K562 (cell line): ENCODE data around the gene HSPA1B. TPM values are rescaled to one million over a fixed set of nuclear protein-coding genes. Genes with fewer than 3 reads are reported as not detected.

Experiments used
- ARHGAP35 ChIP-seq: fragments of 450-650 bp; IDR thresholded peaks from 2 replicates; pipeline ENCODE4 v1.6.1; 2018; ENCODE audit not compliant: partially characterized antibody
- EZH2 ChIP-seq: IDR thresholded peaks from 2 replicates; pipeline ENCODE4 v1.6.1; 2012; ENCODE audit warnings: low read depth, mild to moderate bottlenecking, inconsistent platforms, low read length, borderline replicate concordance
- GATAD2B ChIP-seq: fragments of 450-650 bp; IDR thresholded peaks from 2 replicates; pipeline ENCODE4 v1.6.1; 2017; ENCODE audit warnings: mild to moderate bottlenecking, borderline replicate concordance
- LARP7 ChIP-seq: fragments of 450-650 bp; IDR thresholded peaks from 2 replicates; pipeline ENCODE4 v1.6.1; 2016
- MCM3 ChIP-seq: fragments of 450-650 bp; IDR thresholded peaks from 2 replicates; pipeline ENCODE4 v1.6.1; 2016
- MTA1 ChIP-seq: fragments of 450-650 bp; IDR thresholded peaks from 2 replicates; pipeline ENCODE4 v1.6.1; 2017; ENCODE audit warnings: borderline replicate concordance
- NR2C1 ChIP-seq, 2 experiments: fragments of 450-650 bp; IDR thresholded peaks; 2 replicates each; pipeline ENCODE4 v1.6.1; 2017; ENCODE audit warnings: mild to moderate bottlenecking in 2 of 2, antibody characterized with exemption in 1 of 2, inconsistent platforms in 1 of 2, missing compliant biosample characterization in 1 of 2, missing genetic modification characterization in 1 of 2
- SMAD4 ChIP-seq: fragments of 250-450 bp; sonication (Bioruptor Pico); conservative IDR thresholded peaks from 2 replicates; pipeline ENCODE4 v1.8.0; 2021; ENCODE audit warnings: inconsistent platforms, mild to moderate bottlenecking, moderate library complexity
- SREBF1 ChIP-seq: fragments of 150-350 bp; IDR thresholded peaks from 2 replicates; pipeline ENCODE4 v1.6.1; 2014; ENCODE audit warnings: antibody characterized with exemption, low read depth, low read length, borderline replicate concordance
- TARDBP ChIP-seq: fragments of 450-650 bp; IDR thresholded peaks from 2 replicates; pipeline ENCODE4 v1.6.1; 2016
- TGIF2 ChIP-seq: sonication (generic); formaldehyde crosslinking; IDR thresholded peaks from 2 replicates; pipeline ENCODE4 v1.8.1; 2022; ENCODE audit warnings: mild to moderate bottlenecking, missing genetic modification reagents, moderate library complexity
- U2AF2 ChIP-seq: fragments of 200-400 bp; formaldehyde crosslinking; optimal IDR thresholded peaks from 2 replicates; pipeline ENCODE3; 2017; ENCODE audit warnings: low read depth, mild to moderate bottlenecking, low read length
- XRCC4 ChIP-seq: IDR thresholded peaks from one replicate; pipeline ENCODE4 v1.6.1; 2011; ENCODE audit not compliant: insufficient read depth, insufficient read length; ENCODE audit errors: extremely low read depth
- ZNF184 ChIP-seq: sonication (generic); formaldehyde crosslinking; IDR thresholded peaks from 2 replicates; pipeline ENCODE4 v1.5.0; 2020; ENCODE audit warnings: missing genetic modification reagents
- polyA plus RNA-seq, 8 experiments: library from polyadenylated mRNA; depleted of rRNA in 4 of 8; stranded (reverse) in 5 of 8; unstranded in 3 of 8; fragments of >200 nt; fragmentation: Nextera tagmentation in 2 of 8; fragmentation: Illumina TruSeq in 1 of 8; extraction: Ambion mirVana in 2 of 8; extraction: Trizol in 1 of 8; gene quantifications; 2 replicates each; pipeline versions ENCODE4 v1.2.1 to v1.2.3, GENCODE V29; 2011 to 2014; ENCODE audit warnings: inconsistent platforms in 1 of 8, missing spikeins in 1 of 8
- total RNA-seq, 7 experiments: library from RNA; depleted of rRNA in 6 of 7; stranded (reverse); fragments of >200 nt in 6 of 7; fragmentation: Illumina TruSeq in 2 of 7; extraction: Trizol in 2 of 7; gene quantifications; 2 replicates each; pipeline versions ENCODE4 v1.2.1 to v1.2.3, GENCODE V29; 2011 to 2021; ENCODE audit warnings: low replicate concordance in 1 of 7
- TF ChIP-seq, protein P1 (sequence below): sonication (generic); formaldehyde crosslinking; IDR thresholded peaks from 2 replicates; pipeline ENCODE4 v1.8.1; 2023; ENCODE audit warnings: mild to moderate bottlenecking, missing genetic modification reagents, moderate library complexity
- TF ChIP-seq, protein P2 (sequence below), 2 experiments: IDR thresholded peaks in 1 of 2; conservative IDR thresholded peaks in 1 of 2; 2 replicates each; pipeline ENCODE4 v1.6.1; 2016; ENCODE audit warnings: low read depth in 2 of 2, mild to moderate bottlenecking in 1 of 2, missing compliant biosample characterization in 1 of 2, missing genetic modification characterization in 1 of 2, moderate library complexity in 1 of 2
- TF ChIP-seq, protein P3 (sequence below), 2 experiments: fragments of 150-350 bp in 1 of 2; IDR thresholded peaks; 2 replicates each; pipeline ENCODE4 v1.6.1; 2012 to 2016; ENCODE audit warnings: low read depth in 2 of 2, low read length in 2 of 2, mild to moderate bottlenecking in 1 of 2, moderate library complexity in 1 of 2
- TF ChIP-seq, protein P4 (sequence below): fragments of 450-650 bp; formaldehyde crosslinking; conservative IDR thresholded peaks from 2 replicates; pipeline ENCODE4 v1.4.0; 2022; ENCODE audit warnings: mild to moderate bottlenecking, missing genetic modification characterization

HSPA1B gene
- total and polyA plus RNA-seq, 9 of the 15 experiments (the other 6 are each of a cell fraction or from before 2014, with no cell fraction given) = 0.27 to 227 (median 51.2) TPM

DNA sequence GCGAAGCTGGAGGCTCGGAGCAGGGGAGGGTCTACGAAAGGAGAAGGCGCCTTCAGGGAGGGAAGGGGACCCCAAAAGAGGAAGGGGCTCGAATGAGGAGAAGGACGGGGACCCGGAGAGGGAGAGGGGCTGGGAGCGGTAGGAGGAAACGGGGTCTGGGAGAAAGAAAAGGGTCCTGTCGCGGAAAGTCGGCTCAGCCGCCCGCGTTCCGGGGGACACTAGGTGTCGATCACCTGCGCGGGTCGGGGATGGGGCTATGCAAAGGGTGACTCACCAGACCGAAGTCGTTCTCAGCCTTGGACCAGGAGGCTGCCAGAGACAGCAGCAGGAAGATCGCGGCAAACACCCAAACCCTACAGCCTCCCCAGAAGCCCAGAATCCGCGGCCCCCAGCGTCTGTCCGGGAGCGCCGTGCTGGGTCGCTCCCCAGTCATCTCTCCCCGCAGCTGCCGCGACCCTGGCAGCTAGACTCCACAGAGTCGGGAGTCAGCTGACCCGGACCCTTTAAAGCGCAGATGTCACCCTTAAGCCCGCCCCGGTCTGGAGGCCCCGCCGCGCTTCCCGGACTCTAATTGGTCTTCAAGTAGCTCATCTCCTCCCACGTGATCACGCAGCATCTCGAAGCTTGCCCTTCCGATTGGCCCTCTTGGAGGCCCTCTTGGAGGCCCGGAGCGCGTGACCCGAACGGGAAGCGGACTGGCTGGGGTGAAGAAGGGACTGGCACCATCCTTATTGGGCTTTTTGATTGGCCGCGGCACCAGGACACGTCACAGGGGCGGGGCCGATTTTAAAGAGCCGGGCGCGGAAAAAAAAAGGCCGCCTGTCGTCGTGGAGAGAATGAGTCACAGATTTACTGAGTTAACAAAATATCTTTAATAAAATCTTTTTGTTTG lies 35.1 kb downstream of the HSPA1B start, which contains the start of gene NEU1 (continued):
- peak; percentile 73 for TF ChIP-seq SMAD4 (CRISPR knock-in tag)
- peak; percentile 99 for TF ChIP-seq TGIF2
- TF ChIP-seq SREBF1 = peak; percentile 94
- peak; percentile 87; the same call in 1 of the 2 replicates for TF ChIP-seq LARP7
- TF ChIP-seq ARHGAP35 = peak; percentile 80
- no peak for TF ChIP-seq XRCC4
- TF ChIP-seq MTA1 = 0 out of 2 replicates have a peak, but pooled peaks have one; percentile 64
- TF ChIP-seq, protein P1, sequence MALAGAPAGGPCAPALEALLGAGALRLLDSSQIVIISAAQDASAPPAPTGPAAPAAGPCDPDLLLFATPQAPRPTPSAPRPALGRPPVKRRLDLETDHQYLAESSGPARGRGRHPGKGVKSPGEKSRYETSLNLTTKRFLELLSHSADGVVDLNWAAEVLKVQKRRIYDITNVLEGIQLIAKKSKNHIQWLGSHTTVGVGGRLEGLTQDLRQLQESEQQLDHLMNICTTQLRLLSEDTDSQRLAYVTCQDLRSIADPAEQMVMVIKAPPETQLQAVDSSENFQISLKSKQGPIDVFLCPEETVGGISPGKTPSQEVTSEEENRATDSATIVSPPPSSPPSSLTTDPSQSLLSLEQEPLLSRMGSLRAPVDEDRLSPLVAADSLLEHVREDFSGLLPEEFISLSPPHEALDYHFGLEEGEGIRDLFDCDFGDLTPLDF (CRISPR knock-in tag) = peak; percentile 79; the same call in 1 of the 2 replicates
- TF ChIP-seq ZNF184 (CRISPR knock-in tag) = no peak
- peak; percentile 87 for TF ChIP-seq NR2C1 (IDR thresholded peaks at IDR 0.05)
- peak; percentile 83 for TF ChIP-seq NR2C1 (tag; IDR thresholded peaks at IDR 0.05)
- TF ChIP-seq EZH2 = no peak
- no peak for TF ChIP-seq TARDBP
- TF ChIP-seq, protein P2, sequence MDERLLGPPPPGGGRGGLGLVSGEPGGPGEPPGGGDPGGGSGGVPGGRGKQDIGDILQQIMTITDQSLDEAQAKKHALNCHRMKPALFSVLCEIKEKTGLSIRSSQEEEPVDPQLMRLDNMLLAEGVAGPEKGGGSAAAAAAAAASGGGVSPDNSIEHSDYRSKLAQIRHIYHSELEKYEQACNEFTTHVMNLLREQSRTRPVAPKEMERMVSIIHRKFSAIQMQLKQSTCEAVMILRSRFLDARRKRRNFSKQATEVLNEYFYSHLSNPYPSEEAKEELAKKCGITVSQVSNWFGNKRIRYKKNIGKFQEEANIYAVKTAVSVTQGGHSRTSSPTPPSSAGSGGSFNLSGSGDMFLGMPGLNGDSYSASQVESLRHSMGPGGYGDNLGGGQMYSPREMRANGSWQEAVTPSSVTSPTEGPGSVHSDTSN (CRISPR knock-in tag; IDR thresholded peaks at IDR 0.05; ENCODE audit: low read depth) = no peak
- TF ChIP-seq, protein P2 (tag; conservative IDR thresholded peaks at IDR 0.05; ENCODE audit: low read depth) = peak; percentile 78
- TF ChIP-seq, protein P3, sequence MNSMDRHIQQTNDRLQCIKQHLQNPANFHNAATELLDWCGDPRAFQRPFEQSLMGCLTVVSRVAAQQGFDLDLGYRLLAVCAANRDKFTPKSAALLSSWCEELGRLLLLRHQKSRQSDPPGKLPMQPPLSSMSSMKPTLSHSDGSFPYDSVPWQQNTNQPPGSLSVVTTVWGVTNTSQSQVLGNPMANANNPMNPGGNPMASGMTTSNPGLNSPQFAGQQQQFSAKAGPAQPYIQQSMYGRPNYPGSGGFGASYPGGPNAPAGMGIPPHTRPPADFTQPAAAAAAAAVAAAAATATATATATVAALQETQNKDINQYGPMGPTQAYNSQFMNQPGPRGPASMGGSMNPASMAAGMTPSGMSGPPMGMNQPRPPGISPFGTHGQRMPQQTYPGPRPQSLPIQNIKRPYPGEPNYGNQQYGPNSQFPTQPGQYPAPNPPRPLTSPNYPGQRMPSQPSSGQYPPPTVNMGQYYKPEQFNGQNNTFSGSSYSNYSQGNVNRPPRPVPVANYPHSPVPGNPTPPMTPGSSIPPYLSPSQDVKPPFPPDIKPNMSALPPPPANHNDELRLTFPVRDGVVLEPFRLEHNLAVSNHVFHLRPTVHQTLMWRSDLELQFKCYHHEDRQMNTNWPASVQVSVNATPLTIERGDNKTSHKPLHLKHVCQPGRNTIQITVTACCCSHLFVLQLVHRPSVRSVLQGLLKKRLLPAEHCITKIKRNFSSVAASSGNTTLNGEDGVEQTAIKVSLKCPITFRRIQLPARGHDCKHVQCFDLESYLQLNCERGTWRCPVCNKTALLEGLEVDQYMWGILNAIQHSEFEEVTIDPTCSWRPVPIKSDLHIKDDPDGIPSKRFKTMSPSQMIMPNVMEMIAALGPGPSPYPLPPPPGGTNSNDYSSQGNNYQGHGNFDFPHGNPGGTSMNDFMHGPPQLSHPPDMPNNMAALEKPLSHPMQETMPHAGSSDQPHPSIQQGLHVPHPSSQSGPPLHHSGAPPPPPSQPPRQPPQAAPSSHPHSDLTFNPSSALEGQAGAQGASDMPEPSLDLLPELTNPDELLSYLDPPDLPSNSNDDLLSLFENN (IDR thresholded peaks at IDR 0.05; ENCODE audit: low read depth in 2 of 2, low read length in 2 of 2) = no peak
- TF ChIP-seq, protein P4, sequence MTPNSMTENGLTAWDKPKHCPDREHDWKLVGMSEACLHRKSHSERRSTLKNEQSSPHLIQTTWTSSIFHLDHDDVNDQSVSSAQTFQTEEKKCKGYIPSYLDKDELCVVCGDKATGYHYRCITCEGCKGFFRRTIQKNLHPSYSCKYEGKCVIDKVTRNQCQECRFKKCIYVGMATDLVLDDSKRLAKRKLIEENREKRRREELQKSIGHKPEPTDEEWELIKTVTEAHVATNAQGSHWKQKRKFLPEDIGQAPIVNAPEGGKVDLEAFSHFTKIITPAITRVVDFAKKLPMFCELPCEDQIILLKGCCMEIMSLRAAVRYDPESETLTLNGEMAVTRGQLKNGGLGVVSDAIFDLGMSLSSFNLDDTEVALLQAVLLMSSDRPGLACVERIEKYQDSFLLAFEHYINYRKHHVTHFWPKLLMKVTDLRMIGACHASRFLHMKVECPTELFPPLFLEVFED = peak; percentile 92; the same call in 1 of the 2 replicates
- TF ChIP-seq MCM3 = no peak
- no peak for TF ChIP-seq U2AF2
- no peak for TF ChIP-seq GATAD2B
